HFF-Myc (cell line): ENCODE results near the gene NF1.

Experiments used
- DNase-seq: peaks from one replicate; pipeline ENCODE4 v3.0.0-alpha.2; 2011; ENCODE audit warnings: low read depth; ENCODE audit errors: extremely low read depth
- H3K4me3 ChIP-seq: replicated peaks from 2 replicates; pipeline ENCODE4 v1.5.1; 2011; ENCODE audit warnings: low read depth, mild to moderate bottlenecking, control low read depth, low read length
- TF ChIP-seq, protein P1 (sequence below): IDR thresholded peaks from 2 replicates; pipeline ENCODE4 v1.5.1; 2012; ENCODE audit warnings: mild to moderate bottlenecking, low read depth, low read length, control low read depth; ENCODE audit errors: missing control alignments

The NF1 gene

GRCh38 chr17:31200287-31200686, 105.5 kb downstream of the NF1 start:
- TF ChIP-seq, protein P1, sequence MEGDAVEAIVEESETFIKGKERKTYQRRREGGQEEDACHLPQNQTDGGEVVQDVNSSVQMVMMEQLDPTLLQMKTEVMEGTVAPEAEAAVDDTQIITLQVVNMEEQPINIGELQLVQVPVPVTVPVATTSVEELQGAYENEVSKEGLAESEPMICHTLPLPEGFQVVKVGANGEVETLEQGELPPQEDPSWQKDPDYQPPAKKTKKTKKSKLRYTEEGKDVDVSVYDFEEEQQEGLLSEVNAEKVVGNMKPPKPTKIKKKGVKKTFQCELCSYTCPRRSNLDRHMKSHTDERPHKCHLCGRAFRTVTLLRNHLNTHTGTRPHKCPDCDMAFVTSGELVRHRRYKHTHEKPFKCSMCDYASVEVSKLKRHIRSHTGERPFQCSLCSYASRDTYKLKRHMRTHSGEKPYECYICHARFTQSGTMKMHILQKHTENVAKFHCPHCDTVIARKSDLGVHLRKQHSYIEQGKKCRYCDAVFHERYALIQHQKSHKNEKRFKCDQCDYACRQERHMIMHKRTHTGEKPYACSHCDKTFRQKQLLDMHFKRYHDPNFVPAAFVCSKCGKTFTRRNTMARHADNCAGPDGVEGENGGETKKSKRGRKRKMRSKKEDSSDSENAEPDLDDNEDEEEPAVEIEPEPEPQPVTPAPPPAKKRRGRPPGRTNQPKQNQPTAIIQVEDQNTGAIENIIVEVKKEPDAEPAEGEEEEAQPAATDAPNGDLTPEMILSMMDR = no peak
- no peak overlapping the region for H3K4me3 ChIP-seq
- DNase-seq = no peak

DNA sequence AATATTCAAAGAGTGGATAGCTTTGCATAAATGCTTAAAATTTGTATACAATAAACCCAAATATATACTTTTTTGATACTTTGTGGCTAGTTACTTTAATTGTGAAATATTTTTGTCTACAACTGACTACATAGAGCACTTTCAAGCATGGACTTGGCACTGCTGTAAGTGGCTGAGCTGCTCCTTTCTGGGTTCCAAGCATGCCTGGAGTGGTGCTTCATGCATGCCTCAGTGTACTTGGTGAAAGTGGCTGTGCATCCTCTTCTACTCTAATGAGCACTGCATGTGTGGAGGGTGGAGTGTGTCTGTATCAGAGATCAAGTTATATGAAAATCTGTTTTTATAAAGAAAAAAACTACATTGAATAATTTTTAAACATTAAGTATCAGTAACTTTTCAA, 108.2 kb downstream of the NF1 start:
- DNase-seq = no peak
- H3K4me3 ChIP-seq = no peak overlapping the region
- TF ChIP-seq, protein P1 = no peak

- DNase-seq = no peak
- no peak overlapping the region for H3K4me3 ChIP-seq
- TF ChIP-seq, protein P1 = no peak
These were observed 116.7 kb downstream of the NF1 start for GRCh38 chr17:31211352-31212012.

GRCh38 chr17:31216031-31216751, 121.4 kb downstream of the NF1 start:
- H3K4me3 ChIP-seq = no peak overlapping the region
- DNase-seq = peak; percentile 52
- TF ChIP-seq, protein P1 = peak; percentile 11

GRCh38 chr17:31224366-31224765, 129.6 kb downstream of the NF1 start:
- no peak overlapping the region for H3K4me3 ChIP-seq
- DNase-seq = no peak
- TF ChIP-seq, protein P1 = no peak

DNA sequence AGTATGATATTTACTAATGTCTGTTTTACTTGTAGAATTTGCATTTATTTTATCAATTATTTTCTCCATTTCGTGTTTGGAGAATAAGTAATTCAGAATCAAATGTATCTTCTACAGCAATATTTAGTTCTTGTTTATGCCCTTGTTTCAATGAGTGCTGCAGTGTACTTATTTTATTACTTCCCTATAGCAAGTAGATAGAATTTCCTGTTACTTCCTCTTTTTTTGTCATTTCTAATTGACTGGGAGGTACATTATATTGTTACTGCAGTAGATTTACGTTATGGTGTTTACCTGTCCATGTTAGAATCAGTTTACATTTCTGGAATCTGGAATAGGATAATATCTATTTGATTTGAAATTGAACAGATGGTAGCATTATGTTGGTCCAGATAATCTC, 131.1 kb downstream of the NF1 start:
- H3K4me3 ChIP-seq = no peak overlapping the region
- TF ChIP-seq, protein P1 = no peak
- DNase-seq = no peak
